Measurements from ENCODE around the gene FTCD.
A peak's percentile ranks its signal among the peaks of the same experiment; 100 is the strongest.
"Not testable (repeated sequence)": the region's sequence is repeated elsewhere in the genome, so short reads cannot be mapped to it uniquely, and the experiment has no call there.

FTCD gene

DNA sequence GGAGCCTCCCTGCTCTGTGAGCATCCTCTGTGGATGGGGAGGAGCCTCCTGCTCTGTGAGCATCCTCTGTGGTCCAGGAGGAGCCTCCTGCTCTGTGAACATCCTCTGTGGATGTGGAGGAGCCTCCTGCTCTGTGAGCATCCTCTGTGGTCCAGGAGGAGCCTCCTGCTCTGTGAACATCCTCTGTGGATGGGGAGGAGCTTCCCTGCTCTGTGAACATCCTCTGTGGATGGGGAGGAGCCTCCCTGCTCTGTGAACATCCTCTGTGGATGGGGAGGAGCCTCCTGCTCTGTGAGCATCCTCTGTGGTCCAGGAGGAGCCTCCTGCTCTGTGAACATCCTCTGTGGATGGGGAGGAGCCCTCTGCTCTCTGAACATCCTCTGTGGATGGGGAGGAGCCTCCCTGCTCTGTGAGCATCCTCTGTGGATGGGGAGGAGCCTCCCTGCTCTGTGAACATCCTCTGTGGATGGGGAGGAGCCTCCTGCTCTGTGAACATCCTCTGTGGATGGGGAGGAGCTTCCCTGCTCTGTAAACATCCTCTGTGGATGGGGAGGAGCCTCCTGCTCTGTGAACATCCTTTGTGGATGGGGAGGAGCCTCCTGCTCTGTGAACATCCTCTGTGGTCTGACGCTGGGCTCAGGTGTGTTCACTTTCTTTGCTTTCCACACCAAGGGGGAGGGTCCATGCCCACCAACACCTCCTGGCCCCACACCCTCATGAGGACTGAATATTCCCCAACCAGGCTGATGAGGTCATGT lies 15.2 kb upstream of the FTCD start:
- DNase-seq = not testable (repeated sequence)

GRCh38 chr21:46168659-46169386 lies 13.4 kb upstream of the FTCD start:
- DNase-seq = no peak

GRCh38 chr21:46168238-46168637 lies 12.9 kb upstream of the FTCD start:
- no peak for DNase-seq

- DNase-seq = no peak
Measured at GRCh38 chr21:46165098-46165497, 9.7 kb upstream of the FTCD start.

DNA sequence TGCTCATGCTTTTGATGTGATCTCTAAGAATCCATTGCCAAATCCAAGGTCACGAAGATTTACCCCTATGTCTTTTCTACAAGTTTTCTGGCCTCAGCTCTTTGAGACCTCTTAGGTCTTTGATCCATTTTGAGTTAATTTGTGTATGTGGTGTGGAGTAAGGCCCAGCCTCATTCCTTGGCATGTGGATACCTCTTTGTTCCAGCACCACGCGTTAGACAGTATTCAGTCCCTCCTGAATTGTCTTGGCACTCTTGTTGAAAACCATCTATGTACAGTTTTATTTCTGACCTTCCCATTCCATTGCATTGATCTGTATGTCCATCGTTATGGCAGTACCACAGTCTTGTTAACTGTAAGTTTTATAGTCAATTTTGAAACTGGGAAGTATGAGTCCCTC lies 8.0 kb upstream of the FTCD start:
- DNase-seq = no peak

GRCh38 chr21:46161633-46162592 lies 6.5 kb upstream of the FTCD start:
- no peak for DNase-seq

- DNase-seq = no peak
Measured at GRCh38 chr21:46160907-46161632, 5.7 kb upstream of the FTCD start.

- DNase-seq = no peak
Measured at GRCh38 chr21:46160657-46160906, 5.2 kb upstream of the FTCD start.

DNA sequence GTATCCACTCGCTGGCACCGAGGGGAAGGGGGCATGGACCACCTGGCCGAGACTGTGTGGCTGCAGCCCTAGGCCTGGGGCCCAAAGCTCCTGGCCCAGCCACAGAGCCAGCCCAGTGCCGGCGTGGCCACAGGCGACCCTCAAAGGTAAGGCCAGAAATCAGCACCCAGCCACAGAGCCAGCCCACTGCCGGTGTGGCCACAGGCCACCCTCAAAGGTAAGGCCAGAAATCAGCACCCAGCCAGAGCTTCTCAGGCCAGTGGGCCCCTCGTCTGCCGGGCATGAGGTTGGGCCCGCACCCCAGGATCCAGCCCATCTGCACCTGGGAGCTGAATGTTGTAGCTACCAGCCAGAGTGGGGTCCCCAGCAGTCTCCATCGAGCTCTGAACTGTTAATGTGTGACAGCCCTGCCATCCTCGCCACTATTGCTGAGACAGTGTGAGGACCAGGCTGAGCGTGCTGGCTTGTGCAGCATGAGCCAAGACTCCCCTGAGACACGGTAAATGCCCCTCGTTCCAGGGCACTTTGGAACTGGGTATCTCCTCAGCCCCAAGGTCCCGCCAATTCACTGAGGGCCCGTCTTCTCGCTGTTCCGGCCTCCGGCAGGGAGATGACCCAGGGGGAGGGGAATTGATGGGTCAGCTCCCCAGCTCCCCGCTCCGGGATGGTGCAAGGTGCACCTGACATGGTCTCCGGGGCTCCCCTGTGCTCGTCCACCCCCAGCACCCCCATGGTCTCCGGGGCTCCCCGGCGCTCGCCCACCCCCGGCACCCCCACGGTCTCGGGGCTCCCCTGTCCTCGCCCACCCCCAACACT lies 4.7 kb upstream of the FTCD start:
- no peak for DNase-seq

DNA sequence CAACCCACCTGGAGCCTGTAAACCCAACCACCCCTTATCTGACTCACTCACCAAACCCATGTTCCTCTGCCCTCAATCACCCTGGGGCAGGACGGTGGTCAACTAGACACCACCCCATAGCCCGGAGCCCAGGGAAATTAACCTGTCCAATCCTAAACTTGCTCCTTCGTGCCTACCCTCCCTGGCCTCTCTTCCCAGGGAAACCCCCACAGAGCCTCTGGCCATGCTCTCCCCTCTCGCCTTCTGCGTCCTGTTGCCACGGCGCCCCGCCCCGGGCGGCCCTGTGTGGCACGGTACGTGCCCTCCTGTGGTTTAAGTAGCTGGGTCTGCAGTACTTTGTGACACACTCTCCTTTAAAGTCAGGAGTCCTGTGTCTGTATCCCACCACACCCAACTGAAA lies 4.0 kb upstream of the FTCD start:
- no peak for DNase-seq

DNA sequence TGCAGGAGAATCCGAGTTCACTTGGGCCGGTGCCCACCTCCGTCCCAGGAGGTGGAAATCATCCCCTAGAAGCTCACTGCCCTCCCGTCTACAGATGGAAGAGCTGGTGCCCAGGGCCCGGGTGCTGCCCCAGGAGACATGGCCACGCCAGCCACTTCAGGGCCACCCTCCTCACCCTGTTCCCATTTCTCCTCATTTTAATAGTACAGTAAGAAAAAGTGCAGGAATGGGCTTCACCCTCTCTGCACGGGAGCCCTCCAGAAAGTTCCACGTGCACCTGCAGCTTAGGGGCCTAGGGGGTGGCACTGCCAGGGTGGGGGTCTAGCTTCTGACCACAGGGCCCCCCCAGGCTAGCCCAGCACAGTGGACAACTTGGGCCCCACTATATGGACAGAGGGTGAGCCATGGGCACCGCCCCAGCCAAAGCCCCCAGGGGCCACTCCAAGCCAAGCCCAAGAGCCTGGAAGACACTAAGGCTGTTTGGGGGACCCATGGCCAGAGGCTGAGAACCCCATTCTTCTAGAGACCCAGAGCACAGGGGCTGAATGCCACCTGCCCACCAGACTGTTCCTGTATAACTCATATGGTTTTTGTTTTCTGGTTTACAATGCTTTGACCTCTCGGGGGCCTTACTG lies 3.4 kb upstream of the FTCD start:
- DNase-seq = no peak

- DNase-seq = no peak
Measured at GRCh38 chr21:46157987-46158451, 2.6 kb upstream of the FTCD start.

- DNase-seq = no peak
Measured at GRCh38 chr21:46157396-46157986, 2.1 kb upstream of the FTCD start.

DNA sequence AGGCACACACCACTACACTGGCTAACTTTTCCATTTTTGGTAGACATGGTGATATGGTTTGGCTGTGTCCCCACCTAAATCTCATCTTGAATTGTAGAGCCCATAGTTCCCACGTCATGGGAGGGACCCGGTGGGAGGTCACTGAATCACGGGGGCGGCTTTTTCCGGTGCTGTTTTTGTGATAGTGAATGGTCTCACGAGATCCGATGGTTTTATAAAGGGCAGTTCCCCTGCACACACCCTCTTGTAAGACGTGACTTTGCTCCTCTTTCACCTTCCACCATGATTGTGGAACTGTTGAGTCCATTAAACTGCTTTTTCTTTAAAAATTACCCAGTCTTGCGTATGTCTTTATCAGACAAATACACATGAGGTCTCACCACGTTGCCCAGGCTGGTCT lies 1.3 kb upstream of the FTCD start:
- no peak for DNase-seq

DNA sequence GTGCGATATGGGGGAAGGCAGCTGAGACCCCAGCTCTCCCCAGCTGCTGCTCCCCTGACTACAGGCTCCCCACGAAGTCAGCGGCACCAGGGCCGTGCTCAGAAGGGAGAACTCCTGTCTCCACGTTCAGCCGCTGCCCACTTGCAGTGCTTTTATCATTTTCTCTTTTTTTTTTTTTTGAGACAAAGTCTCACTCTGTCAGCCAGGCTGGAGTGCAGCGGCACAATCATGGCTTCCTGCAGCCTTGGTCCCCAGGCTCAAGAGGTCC lies 933 bp upstream of the FTCD start:
- no peak for DNase-seq

GRCh38 chr21:46154955-46155513 lies 345 bp downstream of the FTCD start:
- DNase-seq = no peak

DNA sequence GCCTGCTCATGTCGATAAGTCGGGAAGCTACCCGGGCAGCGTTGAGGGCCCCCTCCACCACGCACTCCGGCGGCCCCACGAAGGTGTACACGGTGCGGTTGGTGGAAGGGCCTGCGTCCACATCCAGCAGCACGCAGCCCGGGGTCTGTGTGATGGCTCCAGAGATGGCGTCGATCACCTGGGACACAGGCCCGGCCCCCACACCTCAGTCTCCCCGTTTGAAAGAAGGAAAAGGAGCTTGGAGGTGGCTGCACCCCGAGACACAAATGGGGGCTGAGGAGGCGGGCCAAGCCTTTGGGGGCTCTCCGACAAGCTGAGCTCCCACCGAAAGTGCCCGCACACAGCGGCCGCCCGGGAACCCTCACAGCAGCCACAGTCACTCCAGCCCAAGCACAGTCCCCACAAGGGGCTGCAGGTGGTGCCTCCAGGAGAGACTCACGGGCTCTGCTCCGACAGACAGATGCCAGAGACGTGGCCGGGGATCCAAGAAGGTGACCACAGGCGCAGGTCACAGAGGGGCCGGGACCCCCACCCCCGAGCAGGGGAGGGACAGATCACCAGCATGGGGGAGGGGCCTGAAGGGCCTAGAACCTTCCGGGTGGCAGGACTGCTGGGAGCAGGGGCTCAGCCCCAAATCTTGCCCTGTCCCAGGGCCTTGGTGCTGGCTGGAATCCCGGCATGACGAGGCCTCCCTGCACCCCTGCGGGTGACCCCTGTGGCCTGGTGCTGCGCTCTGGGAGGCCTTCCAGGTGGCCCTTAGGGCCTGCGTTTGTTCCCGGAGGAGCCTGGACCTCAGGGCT lies 1.0 kb downstream of the FTCD start:
- DNase-seq = no peak

DNA sequence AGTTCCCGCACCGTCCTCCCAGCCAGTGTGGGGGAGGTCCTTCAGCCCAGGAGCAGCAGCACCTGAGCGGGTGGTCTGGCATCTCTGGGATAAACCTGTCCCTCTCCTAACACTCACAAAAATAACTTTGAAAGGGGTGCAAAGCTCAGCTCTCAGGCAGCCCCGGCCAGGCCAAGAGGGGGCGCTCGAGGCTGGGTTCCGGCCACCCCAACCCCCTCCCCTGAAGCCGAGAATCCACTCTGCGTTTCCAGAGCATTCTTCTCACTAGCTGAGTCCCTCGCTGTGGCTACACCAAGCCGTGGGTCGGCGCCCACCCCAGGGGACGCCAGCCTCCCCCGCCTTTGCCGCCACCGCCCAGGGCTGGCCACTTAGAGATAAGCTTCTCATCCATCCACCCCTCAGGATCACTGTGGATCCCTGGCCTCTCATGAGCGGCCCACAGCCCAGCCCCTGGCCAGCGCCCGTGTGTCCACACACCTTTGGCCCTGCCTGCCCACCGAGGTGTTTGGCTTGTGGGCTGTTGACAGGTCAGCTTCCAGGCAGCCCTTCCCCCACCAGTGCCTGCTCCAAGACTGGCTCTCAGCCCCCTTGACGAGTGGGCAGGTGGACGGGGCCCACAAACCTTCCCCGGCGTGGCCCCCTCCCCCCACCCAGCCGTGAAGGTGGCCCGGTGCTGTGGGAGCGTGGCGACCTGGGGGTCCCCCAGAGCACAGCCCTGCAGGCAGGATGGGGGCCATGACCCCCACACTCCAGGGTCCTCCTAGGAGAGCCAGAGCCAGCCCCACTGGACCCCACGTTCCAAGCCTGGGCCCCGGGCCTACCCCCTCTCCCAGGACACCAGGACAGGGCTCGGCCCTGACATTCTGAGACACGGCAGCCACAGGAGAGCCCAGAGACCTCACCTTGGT lies 1.9 kb downstream of the FTCD start:
- peak; percentile 39 for DNase-seq

GRCh38 chr21:46152927-46153246 lies 2.5 kb downstream of the FTCD start:
- no peak for DNase-seq

Data from fibroblast of skin of right quadriceps (primary cell).